CD4-positive, alpha-beta T cell treated with Interleukin-2 at 100 ng/mL for 4 hours (primary cell): ENCODE data around the gene DNAH6.
"Not testable (repeated sequence)": the region's sequence is repeated elsewhere in the genome, so short reads cannot be mapped to it uniquely, and the experiment has no call there.

Experiments used
- DNase-seq: peaks from one replicate; pipeline ENCODE4 v3.0.0-alpha.2; 2020; ENCODE audit warnings: low spot score

DNAH6 gene

GRCh38 chr2:84516234-84516986 is at the start of gene DNAH6:
Gene DNAH6, plus strand, starts transcription at chr2:84516498. Its CDS starts 1,329 bp downstream, at chr2:84517827.
- peak; percentile 91 for DNase-seq

GRCh38 chr2:84467389-84467788 is 48.9 kb upstream of the DNAH6 start:
- DNase-seq, result no peak

- DNase-seq, result not testable (repeated sequence)
These were observed 43.9 kb upstream of the DNAH6 start for GRCh38 chr2:84472423-84472822.

GRCh38 chr2:84472856-84473565 is 43.3 kb upstream of the DNAH6 start:
- no peak for DNase-seq

GRCh38 chr2:84474176-84474575 is 42.1 kb upstream of the DNAH6 start:
- no peak for DNase-seq

- DNase-seq, result no peak
These were observed 38.4 kb upstream of the DNAH6 start for GRCh38 chr2:84477886-84478285.

GRCh38 chr2:84478867-84479266 is 37.4 kb upstream of the DNAH6 start:
- no peak for DNase-seq

GRCh38 chr2:84481702-84482101 is 34.6 kb upstream of the DNAH6 start:
- DNase-seq, result peak; percentile 4

GRCh38 chr2:84482603-84483002 is 33.7 kb upstream of the DNAH6 start:
- DNase-seq, result no peak

- no peak for DNase-seq
These were observed 33.0 kb upstream of the DNAH6 start for GRCh38 chr2:84483320-84483719.

- DNase-seq, result no peak
These were observed 29.7 kb upstream of the DNAH6 start for GRCh38 chr2:84486441-84487115.

- no peak for DNase-seq
These were observed 28.9 kb upstream of the DNAH6 start for GRCh38 chr2:84487298-84487996.

GRCh38 chr2:84491256-84491655 is 25.0 kb upstream of the DNAH6 start:
- no peak for DNase-seq

- DNase-seq, result no peak
These were observed 24.6 kb upstream of the DNAH6 start for GRCh38 chr2:84491741-84492140.

- DNase-seq, result no peak
These were observed 23.7 kb upstream of the DNAH6 start for GRCh38 chr2:84492571-84492970.

- DNase-seq, result no peak
These were observed 22.8 kb upstream of the DNAH6 start for GRCh38 chr2:84493514-84493913.

- DNase-seq, result no peak
These were observed 22.2 kb upstream of the DNAH6 start for GRCh38 chr2:84494070-84494469.

- peak; percentile 80 for DNase-seq
These were observed 20.7 kb upstream of the DNAH6 start for GRCh38 chr2:84495539-84496146.

- no peak for DNase-seq
These were observed 19.9 kb upstream of the DNAH6 start for GRCh38 chr2:84496386-84496785.

- DNase-seq, result no peak
These were observed 19.0 kb upstream of the DNAH6 start for GRCh38 chr2:84497285-84497684.

GRCh38 chr2:84498150-84498799 is 18.0 kb upstream of the DNAH6 start:
- DNase-seq, result no peak
